H1 (cell line): ENCODE measurements around the gene RPL7L1.

Experiments
- CTCF ChIP-seq, 3 experiments: IDR thresholded peaks; 1 replicate in 2 of 3; 2 replicates in 1 of 3; pipeline versions ENCODE4 v1.5.1 to v1.6.1; 2011; ENCODE audit warnings: low read length in 3 of 3, mild to moderate bottlenecking in 3 of 3, inconsistent platforms in 2 of 3, low read depth in 1 of 3, moderate library complexity in 1 of 3; ENCODE audit not compliant: insufficient read depth in 1 of 3; ENCODE audit errors: control extremely low read depth in 1 of 3
- POLR2A ChIP-seq, 2 experiments: IDR thresholded peaks; 1 replicate in 1 of 2; 2 replicates in 1 of 2; pipeline ENCODE4 v1.6.1; 2011; ENCODE audit warnings: low read depth in 2 of 2, low read length in 2 of 2, mild to moderate bottlenecking in 2 of 2; ENCODE audit errors: control extremely low read depth in 1 of 2
- POLR2AphosphoS5 ChIP-seq: IDR thresholded peaks from 2 replicates; pipeline ENCODE4 v1.6.1; 2011; ENCODE audit warnings: low read depth, low read length
- SP1 ChIP-seq: IDR thresholded peaks from 2 replicates; pipeline ENCODE4 v1.6.1; 2011; ENCODE audit warnings: low read depth, low read length

DNA sequence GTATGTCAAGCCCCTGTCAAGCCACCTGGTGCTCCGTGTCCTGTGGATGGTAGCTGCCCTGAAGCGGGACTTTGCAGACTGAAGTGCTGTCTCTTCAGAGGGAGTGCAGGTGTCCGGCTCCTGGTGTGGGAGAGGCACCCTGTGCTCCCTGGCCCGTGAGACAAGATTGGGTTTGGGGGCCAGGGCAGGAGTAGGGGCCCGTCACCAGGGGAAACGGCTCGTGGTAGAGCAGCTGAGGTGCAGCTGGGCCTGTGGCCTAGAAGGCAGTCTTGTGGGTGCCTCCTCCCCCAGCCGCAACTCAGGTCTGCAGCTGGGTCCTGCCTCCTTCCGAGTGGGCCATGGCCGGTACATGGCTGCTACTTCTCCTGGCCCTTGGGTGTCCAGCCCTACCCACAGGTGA is 36.3 kb downstream of the RPL7L1 start, which contains the start of gene PTCRA:
- TF ChIP-seq SP1 (no peak), POLR2AphosphoS5 (no peak), POLR2A (IDR thresholded peaks at IDR 0.05; ENCODE audit: control extremely low read depth in 1 of 2, low read depth in 2 of 2, low read length in 2 of 2) (no peak), CTCF (IDR thresholded peaks at IDR 0.05; ENCODE audit: control extremely low read depth in 1 of 3, insufficient read depth in 1 of 3, low read depth in 1 of 3, low read length in 3 of 3) (no peak)
